Natural killer cell (primary cell): ENCODE data around the gene UPP2. TPM values are rescaled to one million over a fixed set of nuclear protein-coding genes. Genes with fewer than 3 reads are reported as not detected.

Experiments used
- ATAC-seq, 3 donors: fragments of 150-1000 bp in 2 of 3; fragments of 200-7000 bp in 1 of 3; cut with Tn5 transposase; 1 replicate in 1 of 3; 2 replicates in 2 of 3; pipeline ENCODE4 v1.10.0; 2021; ENCODE audit warnings: mild to moderate bottlenecking in 2 of 3, moderate library complexity in 2 of 3
- DNase-seq, 2 donors: peaks; one replicate each; pipeline versions ENCODE4 v3.0.0 to v3.0.0-alpha.2; 2013 to 2021; ENCODE audit warnings: mixed read lengths in 1 of 2
- H3K27ac ChIP-seq: one replicate; pipeline ENCODE4 v1.5.1; 2013; ENCODE audit warnings: mild to moderate bottlenecking, low read length
- H3K27me3 ChIP-seq: one replicate; pipeline ENCODE4 v1.6.1; 2013; ENCODE audit warnings: low read length; ENCODE audit not compliant: control insufficient read depth, insufficient read depth
- H3K36me3 ChIP-seq: one replicate; pipeline ENCODE4 v1.6.1; 2013; ENCODE audit warnings: low read length; ENCODE audit not compliant: control insufficient read depth, insufficient read depth
- H3K4me1 ChIP-seq: one replicate; pipeline ENCODE4 v1.6.1; 2013; ENCODE audit warnings: low read length; ENCODE audit not compliant: control insufficient read depth, insufficient read depth
- H3K4me3 ChIP-seq: one replicate; pipeline ENCODE4 v1.5.1; 2013; ENCODE audit warnings: low read length
- H3K9me3 ChIP-seq: one replicate; pipeline ENCODE4 v1.6.1; 2013; ENCODE audit warnings: low read length; ENCODE audit not compliant: control insufficient read depth, insufficient read depth
- H3K27ac Mint-ChIP-seq, 2 donors: one replicate each; pipeline ENCODE4 v1.8.0; 2022; ENCODE audit warnings: mild to moderate bottlenecking in 2 of 2, mixed read lengths in 2 of 2, moderate library complexity in 1 of 2
- H3K27me3 Mint-ChIP-seq, 2 donors: one replicate each; pipeline ENCODE4 v1.8.0; 2022; ENCODE audit warnings: low read depth in 2 of 2, mixed read lengths in 2 of 2
- H3K36me3 Mint-ChIP-seq: one replicate; pipeline ENCODE4 v1.8.0; 2022; ENCODE audit warnings: mixed read lengths
- H3K4me1 Mint-ChIP-seq, 2 donors: one replicate each; pipeline ENCODE4 v1.8.0; 2022; ENCODE audit warnings: mixed read lengths in 2 of 2
- H3K4me3 Mint-ChIP-seq: one replicate; pipeline ENCODE4 v1.8.0; 2022; ENCODE audit warnings: mild to moderate bottlenecking, moderate library complexity, mixed read lengths
- H3K9me3 Mint-ChIP-seq, 2 donors: one replicate each; pipeline ENCODE4 v1.8.0; 2022; ENCODE audit warnings: mixed read lengths in 2 of 2
- CTCF ChIP-seq: fragments of 200-600 bp; IDR thresholded peaks from one replicate; pipeline ENCODE4 v1.8.0; 2022; ENCODE audit warnings: antibody characterized with exemption
- WGBS: methylation state at CpG from one replicate; pipeline ENCODE4 v1.1.7; 2013; ENCODE audit warnings: missing lambda C conversion rate; ENCODE audit not compliant: insufficient coverage; 5-methylcytosine and 5-hydroxymethylcytosine counted together
- intact Hi-C: fragments of 100-400 bp; cut with micrococcal nuclease; formaldehyde crosslinking; loops from one replicate; pipeline ENCODE4 v1.14.2; 2022
- total RNA-seq, 4 donors: library from RNA; stranded (reverse); fragments of 120-200 nt in 1 of 4; gene quantifications; one replicate each; pipeline versions ENCODE4 v1.2.3 to v1.2.4, GENCODE V29; 2013 to 2022

The UPP2 gene
- total RNA-seq, 3 donors from 2014 or later (not counting 1 experiment from before 2014, with no cell fraction given) = not detected

DNA sequence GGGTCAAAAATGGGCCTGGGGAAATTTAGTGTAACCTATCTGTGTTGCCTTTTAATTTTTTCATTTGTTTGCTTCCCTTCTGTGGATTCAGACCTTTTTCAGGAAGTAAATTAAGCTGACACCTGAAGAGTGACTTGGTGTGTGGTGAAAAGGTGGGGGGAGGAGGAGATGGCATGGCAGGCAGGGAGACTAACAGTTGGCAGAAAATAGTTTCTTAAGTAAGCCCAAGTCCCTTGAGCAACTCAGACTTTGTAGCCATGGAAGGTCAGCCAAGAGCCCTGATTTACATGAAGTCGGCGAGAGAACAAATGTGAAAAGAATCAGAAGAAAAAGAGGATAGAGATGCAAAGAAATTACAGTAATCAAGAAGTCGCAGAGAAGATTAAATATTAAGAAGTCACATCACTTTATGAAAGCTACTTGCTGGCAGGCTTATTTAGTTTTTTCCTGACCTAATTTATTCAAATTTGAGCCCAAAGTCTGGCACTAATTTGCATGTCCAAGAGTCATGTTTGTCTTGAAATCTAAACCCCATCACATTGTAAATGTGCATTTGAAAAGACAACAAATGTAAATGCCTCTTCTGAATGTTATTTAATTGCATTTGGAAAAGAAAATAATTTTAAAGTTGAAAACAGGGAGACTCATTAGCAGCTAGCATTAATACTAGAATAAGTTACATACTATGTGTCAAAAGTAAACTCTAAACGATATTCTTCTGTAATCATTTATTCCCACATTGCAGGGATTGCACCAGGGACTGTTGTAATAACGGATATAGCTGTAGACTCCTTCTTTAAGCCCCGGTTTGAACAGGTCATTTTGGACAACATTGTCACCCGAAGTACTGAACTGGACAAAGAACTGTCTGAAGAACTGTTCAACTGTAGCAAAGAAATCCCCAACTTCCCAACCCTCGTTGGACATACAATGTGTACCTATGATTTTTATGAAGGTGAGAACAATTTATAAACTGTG, 19.3 kb downstream of the UPP2 start:
- no peaks in the 10 kb centered on the region for H3K9me3 ChIP-seq
- WGBS = 80% methylated on average over 7 of the region's 8 CpGs
- DNase-seq = no peak
- ATAC-seq = no peak
- H3K4me1 Mint-ChIP-seq = no peaks in the 10 kb centered on the region
- H3K27me3 ChIP-seq = no peaks in the 10 kb centered on the region
- H3K9me3 Mint-ChIP-seq = peaks cover 0 to 2% of the 10 kb centered on the region in 2 donors
- no peak overlapping the region for H3K4me3 ChIP-seq
- H3K36me3 ChIP-seq = no peaks in the 10 kb centered on the region
- TF ChIP-seq CTCF = no peak
- H3K27ac ChIP-seq = no peak overlapping the region
- intact Hi-C loops = no loop called here
- no peak overlapping the region for H3K4me3 Mint-ChIP-seq
- H3K4me1 ChIP-seq = no peaks in the 10 kb centered on the region
- H3K27ac Mint-ChIP-seq = no peak overlapping the region
- H3K27me3 Mint-ChIP-seq = no peaks in the 10 kb centered on the region
- H3K36me3 Mint-ChIP-seq = no peaks in the 10 kb centered on the region

DNA sequence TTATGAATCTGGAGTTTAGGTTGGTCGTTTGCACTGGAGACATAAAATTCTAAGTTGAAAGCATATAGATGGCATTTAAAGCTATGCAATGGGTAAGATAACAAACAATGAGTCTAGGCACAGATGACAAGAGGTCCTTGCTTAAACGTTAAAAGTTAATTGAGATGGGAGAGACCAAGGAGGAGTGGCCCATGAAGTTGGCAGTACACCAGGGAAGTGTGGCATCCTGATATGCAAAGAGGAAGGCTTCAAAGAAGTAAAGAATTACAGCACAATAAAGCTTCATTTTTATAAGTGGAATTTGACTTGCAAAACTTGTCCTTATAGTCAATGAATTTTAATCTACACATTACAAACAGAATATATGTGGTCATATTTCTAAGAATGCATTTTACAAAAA, 23.2 kb downstream of the UPP2 start:
- H3K27me3 ChIP-seq = no peaks in the 10 kb centered on the region
- no peak overlapping the region for H3K4me3 Mint-ChIP-seq
- no peak overlapping the region for H3K4me3 ChIP-seq
- intact Hi-C loops = no loop called here
- no peaks in the 10 kb centered on the region for H3K4me1 ChIP-seq
- H3K36me3 Mint-ChIP-seq = no peaks in the 10 kb centered on the region
- no peak overlapping the region for H3K27ac ChIP-seq
- DNase-seq (no peak), ATAC-seq (no peak)
- H3K27me3 Mint-ChIP-seq = no peaks in the 10 kb centered on the region
- no peaks in the 10 kb centered on the region for H3K4me1 Mint-ChIP-seq
- 55% methylated on average over 2 of the region's 2 CpGs for WGBS
- H3K9me3 Mint-ChIP-seq = peaks cover 0 to 2% of the 10 kb centered on the region in 2 donors
- H3K36me3 ChIP-seq = no peaks in the 10 kb centered on the region
- no peak overlapping the region for H3K27ac Mint-ChIP-seq
- no peak for TF ChIP-seq CTCF
- no peaks in the 10 kb centered on the region for H3K9me3 ChIP-seq

- no peak overlapping the region for H3K27ac ChIP-seq
- no peaks in the 10 kb centered on the region for H3K4me1 ChIP-seq
- DNase-seq (no peak), ATAC-seq (no peak)
- intact Hi-C loops = no loop called here
- Mint-ChIP-seq H3K9me3 (peaks cover 0 to 2% of the 10 kb centered on the region in 2 donors), H3K27me3 (no peaks in the 10 kb centered on the region), H3K27ac (no peak overlapping the region), H3K4me3 (no peak overlapping the region), H3K4me1 (no peaks in the 10 kb centered on the region), H3K36me3 (no peaks in the 10 kb centered on the region)
- no peaks in the 10 kb centered on the region for H3K36me3 ChIP-seq
- TF ChIP-seq CTCF = no peak
- WGBS = 85% methylated on average over 5 of the region's 5 CpGs
- H3K9me3 ChIP-seq = no peaks in the 10 kb centered on the region
- no peak overlapping the region for H3K4me3 ChIP-seq
- no peaks in the 10 kb centered on the region for H3K27me3 ChIP-seq
Measured at GRCh38 chr2:158125756-158126498, 24.3 kb downstream of the UPP2 start.
